ENCODE data around the gene STIP1. TPM values are rescaled to one million over a fixed set of nuclear protein-coding genes. Genes with fewer than 3 reads are reported as not detected.

STIP1 gene
- total RNA-seq, 1 donor from 2014 or later: 252 TPM

GRCh38 chr11:64210301-64211020, 24.5 kb downstream of the STIP1 start:
- Mint-ChIP-seq H3K4me1 (peaks cover 5% of the 10 kb centered on the region), H3K27me3 (ENCODE audit: insufficient read depth, low read depth) (peaks cover 8% of the 10 kb centered on the region), H3K9me3 (no peaks in the 10 kb centered on the region), H3K36me3 (peaks cover 6% of the 10 kb centered on the region), H3K4me3 (no peak overlapping the region), H3K27ac (peak overlapping the region; percentile 58)
- Histone ChIP-seq H3F3A (ENCODE audit: low read depth) (peaks cover 6% of the 10 kb centered on the region), H3K4me3 (no peak overlapping the region), H2AFZ (replicated peaks) (no peak overlapping the region), H3K36me3 (no peaks in the 10 kb centered on the region), H3K79me2 (ENCODE audit: low read depth) (no peaks in the 10 kb centered on the region), H4K20me1 (ENCODE audit: low read depth) (peaks cover 7% of the 10 kb centered on the region), H3K27ac (no peak overlapping the region), H3K9me3 (ENCODE audit: low read depth) (no peaks in the 10 kb centered on the region), H3K27me3 (no peaks in the 10 kb centered on the region), H3K4me1 (no peaks in the 10 kb centered on the region), H3K9ac (no peak overlapping the region), H3K4me2 (no peak overlapping the region)
- TF ChIP-seq CTCF (IDR thresholded peaks at IDR 0.05) (no peak), EZH2phosphoT487 (IDR thresholded peaks at IDR 0.05) (no peak), EZH2 (IDR thresholded peaks at IDR 0.05) (no peak)
- DNase-seq (ENCODE audit: low spot score): peak; percentile 1

- Histone ChIP-seq H3K27ac (no peak overlapping the region), H3F3A (ENCODE audit: low read depth) (no peaks in the 10 kb centered on the region), H3K4me1 (no peaks in the 10 kb centered on the region), H3K4me2 (no peak overlapping the region), H4K20me1 (ENCODE audit: low read depth) (no peaks in the 10 kb centered on the region), H3K79me2 (ENCODE audit: low read depth) (no peaks in the 10 kb centered on the region), H3K9ac (no peak overlapping the region), H3K27me3 (no peaks in the 10 kb centered on the region), H2AFZ (replicated peaks) (no peak overlapping the region), H3K9me3 (ENCODE audit: low read depth) (no peaks in the 10 kb centered on the region), H3K36me3 (no peaks in the 10 kb centered on the region), H3K4me3 (no peak overlapping the region)
- Mint-ChIP-seq H3K4me3 (no peak overlapping the region), H3K9me3 (no peaks in the 10 kb centered on the region), H3K27ac (peak overlapping the region; percentile 21), H3K4me1 (peaks cover 5% of the 10 kb centered on the region), H3K27me3 (ENCODE audit: insufficient read depth, low read depth) (peaks cover 8% of the 10 kb centered on the region), H3K36me3 (peaks cover 6% of the 10 kb centered on the region)
- no peak for DNase-seq (ENCODE audit: low spot score)
- TF ChIP-seq EZH2 (IDR thresholded peaks at IDR 0.05): no peak
- TF ChIP-seq CTCF (IDR thresholded peaks at IDR 0.05): no peak
- TF ChIP-seq EZH2phosphoT487 (IDR thresholded peaks at IDR 0.05): no peak
Measured at GRCh38 chr11:64211181-64211872, 25.4 kb downstream of the STIP1 start.

GRCh38 chr11:64216879-64217278, 30.9 kb downstream of the STIP1 start:
- H4K20me1 ChIP-seq (ENCODE audit: low read depth): no peaks in the 10 kb centered on the region
- no peak overlapping the region for H3K27ac ChIP-seq
- TF ChIP-seq EZH2 (IDR thresholded peaks at IDR 0.05) (no peak), EZH2phosphoT487 (IDR thresholded peaks at IDR 0.05) (no peak), CTCF (IDR thresholded peaks at IDR 0.05) (no peak)
- no peaks in the 10 kb centered on the region for H3K27me3 ChIP-seq
- Mint-ChIP-seq H3K27me3 (ENCODE audit: insufficient read depth, low read depth) (no peaks in the 10 kb centered on the region), H3K9me3 (no peaks in the 10 kb centered on the region), H3K36me3 (peaks cover 7% of the 10 kb centered on the region), H3K27ac (no peak overlapping the region), H3K4me1 (peaks cover 6% of the 10 kb centered on the region), H3K4me3 (no peak overlapping the region)
- no peak overlapping the region for H3K9ac ChIP-seq
- H3K4me3 ChIP-seq: no peak overlapping the region
- H3K79me2 ChIP-seq (ENCODE audit: low read depth): no peaks in the 10 kb centered on the region
- H3K36me3 ChIP-seq: no peaks in the 10 kb centered on the region
- H3K4me1 ChIP-seq: no peaks in the 10 kb centered on the region
- peak; percentile 2 for DNase-seq (ENCODE audit: low spot score)
- no peak overlapping the region for H2AFZ ChIP-seq (replicated peaks)
- no peaks in the 10 kb centered on the region for H3K9me3 ChIP-seq (ENCODE audit: low read depth)
- H3K4me2 ChIP-seq: no peak overlapping the region
- no peaks in the 10 kb centered on the region for H3F3A ChIP-seq (ENCODE audit: low read depth)
